GM18907 (cell line): ENCODE data around the gene IGF2R.
"Not testable (repeated sequence)": the region's sequence is repeated elsewhere in the genome, so short reads cannot be mapped to it uniquely, and the experiment has no call there.

Experiments used
- ATAC-seq: cut with Tn5 transposase; IDR thresholded peaks from one replicate; pipeline ENCODE4 v1.9.1; 2021; ENCODE audit warnings: mild to moderate bottlenecking, moderate library complexity; ENCODE audit not compliant: unreplicated experiment

The IGF2R gene

DNA sequence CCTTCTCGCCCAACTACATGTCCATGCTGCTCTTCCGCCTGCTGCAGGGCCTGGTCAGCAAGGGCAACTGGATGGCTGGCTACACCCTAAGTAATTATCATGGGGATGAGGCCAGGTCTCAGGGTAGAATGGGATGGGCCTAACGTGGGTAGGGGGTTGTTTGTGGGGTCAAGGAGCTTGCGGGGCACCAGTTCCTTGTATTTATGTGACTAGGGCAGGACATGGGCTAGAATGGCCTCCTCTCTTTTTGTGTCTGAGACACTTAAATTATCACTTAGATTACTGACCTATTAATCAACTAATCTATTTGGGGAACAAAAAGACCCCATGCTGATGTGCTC is 163.4 kb downstream of the IGF2R start:
- no peak for ATAC-seq

- ATAC-seq = no peak
Measured at GRCh38 chr6:160132776-160133338, 164.0 kb downstream of the IGF2R start.

GRCh38 chr6:160133441-160134336 is 164.8 kb downstream of the IGF2R start:
- ATAC-seq = no peak

DNA sequence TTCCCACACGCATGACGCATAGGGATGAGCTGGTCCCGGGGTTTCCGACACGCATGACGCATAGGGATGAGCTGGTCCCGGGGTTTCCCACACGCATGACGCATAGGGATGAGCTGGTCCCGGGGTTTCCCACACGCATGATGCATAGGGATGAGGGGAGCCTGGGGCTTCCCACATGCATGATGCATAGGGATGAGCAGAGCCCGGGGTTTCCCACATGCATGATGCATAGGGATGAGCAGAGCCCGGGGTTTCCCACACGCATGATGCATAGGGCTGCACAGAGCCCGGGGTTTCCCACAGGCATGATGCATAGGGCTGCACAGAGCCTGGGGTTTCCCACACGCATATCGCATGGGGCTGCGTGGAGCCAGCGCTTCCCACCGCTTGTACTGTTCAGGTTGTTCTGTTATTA is 165.5 kb downstream of the IGF2R start:
- not testable (repeated sequence) for ATAC-seq

DNA sequence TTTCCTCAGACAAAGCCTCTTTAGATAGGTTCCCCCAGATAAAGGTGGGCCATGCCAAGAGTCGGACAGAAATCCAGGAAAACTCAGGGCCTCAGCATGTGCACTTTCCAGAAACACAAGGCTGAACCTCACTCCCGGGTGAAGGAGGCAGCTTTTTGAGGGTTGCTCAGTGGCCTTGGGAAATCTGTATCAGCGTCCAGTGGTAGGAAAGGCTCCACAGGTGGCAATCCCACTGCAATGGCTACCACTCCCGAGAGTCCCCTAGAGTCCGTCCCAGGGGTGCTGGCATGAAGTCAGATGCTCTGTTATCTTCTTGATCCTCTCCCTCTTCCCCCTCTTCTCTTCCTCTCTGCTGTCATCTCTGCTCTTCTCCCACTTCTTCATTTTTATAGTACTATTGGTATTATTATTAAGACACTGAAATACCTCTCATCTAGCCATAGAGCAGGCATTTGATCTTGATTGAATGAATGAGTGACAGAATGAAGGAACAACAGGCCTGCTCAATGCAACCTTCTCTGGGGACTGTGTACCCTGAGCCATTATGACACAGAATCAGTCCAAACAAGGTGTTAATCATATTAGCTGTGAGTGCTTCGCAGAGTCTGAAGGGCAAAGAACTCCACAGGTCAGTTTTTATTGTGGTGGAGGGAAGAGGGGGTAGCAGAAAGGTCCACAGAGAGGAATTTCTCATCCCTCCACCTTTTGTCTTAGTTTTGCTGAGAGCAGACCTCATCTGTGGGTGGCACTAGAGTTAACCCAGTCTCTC is 166.1 kb downstream of the IGF2R start:
- ATAC-seq = no peak

DNA sequence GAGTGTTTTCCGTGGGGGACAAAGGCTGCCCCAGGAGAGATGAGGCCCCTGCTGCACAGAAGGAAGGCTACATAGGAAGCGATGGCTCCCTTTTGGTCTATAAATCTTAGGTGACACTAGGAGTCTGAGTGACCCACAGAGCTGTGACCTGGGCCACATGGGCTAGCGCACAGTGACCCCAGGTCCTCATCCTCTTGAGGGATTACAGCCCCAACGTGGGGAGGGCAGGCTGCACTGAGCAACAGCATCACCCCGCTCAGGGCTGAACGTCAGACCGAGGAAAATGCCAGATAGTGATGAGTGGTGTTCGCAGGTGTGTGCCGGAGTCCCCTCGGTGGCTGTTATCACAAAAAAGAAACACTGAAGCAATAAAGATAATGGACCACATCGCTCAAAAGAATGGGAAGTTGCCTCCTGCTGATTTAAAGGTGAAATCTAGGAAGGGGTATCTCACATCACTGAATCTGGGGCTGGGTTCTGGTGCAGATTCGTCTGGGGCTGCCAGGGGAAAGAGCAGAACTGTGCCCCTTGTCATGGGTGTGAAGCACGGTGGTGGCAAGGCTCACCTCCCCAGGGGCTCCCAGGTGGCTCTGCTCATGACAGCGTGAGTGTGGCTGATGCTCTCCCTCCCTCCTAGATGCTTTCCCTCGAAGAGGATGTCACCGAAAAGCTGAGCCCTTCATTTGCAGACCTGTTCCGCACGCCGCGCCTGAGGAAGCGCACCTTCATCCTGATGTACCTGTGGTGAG is 167.2 kb downstream of the IGF2R start:
- ATAC-seq = no peak

GRCh38 chr6:160137130-160137988 is 168.5 kb downstream of the IGF2R start:
- ATAC-seq = no peak

DNA sequence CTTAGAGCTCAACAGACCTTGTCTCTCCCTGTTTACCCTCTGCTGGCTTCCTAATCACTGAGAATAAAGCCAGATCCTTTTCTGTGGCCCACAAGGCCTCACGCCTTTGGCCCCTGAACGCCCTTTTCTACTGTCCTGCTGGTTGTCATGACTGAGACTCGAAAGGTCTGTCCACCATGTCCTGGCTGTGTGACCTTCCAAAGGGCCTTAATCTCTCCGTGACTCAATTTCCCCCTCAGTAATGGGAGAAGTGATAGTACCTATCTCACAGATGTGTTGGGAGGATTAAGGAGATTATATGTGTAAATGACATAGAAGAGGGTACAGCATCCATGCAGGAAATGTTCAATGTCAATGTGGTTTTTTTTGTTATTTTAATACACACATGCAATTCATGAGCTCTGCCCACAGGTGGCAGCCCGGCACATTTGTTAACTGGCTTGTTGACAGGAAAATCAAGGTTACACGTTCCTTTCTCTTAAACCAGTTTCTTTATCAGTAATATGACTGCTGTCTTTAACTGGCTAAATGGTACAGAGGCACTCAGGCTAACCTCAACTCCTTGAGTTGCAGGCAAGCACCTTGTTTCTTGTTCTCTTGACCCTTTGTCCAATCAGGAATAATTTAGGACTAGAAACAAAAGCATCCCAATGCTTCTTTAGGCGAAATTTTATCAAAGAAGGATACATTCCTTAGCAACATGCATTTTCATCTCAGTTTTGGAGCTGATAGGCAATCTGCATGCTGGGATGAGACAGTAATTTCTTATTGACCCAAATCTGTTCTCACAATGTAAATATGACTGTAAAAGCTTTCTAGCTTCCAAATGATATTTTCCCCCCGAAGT is 169.3 kb downstream of the IGF2R start:
- ATAC-seq = peak; percentile 66

GRCh38 chr6:160138839-160139419 is 170.0 kb downstream of the IGF2R start:
- ATAC-seq = no peak

DNA sequence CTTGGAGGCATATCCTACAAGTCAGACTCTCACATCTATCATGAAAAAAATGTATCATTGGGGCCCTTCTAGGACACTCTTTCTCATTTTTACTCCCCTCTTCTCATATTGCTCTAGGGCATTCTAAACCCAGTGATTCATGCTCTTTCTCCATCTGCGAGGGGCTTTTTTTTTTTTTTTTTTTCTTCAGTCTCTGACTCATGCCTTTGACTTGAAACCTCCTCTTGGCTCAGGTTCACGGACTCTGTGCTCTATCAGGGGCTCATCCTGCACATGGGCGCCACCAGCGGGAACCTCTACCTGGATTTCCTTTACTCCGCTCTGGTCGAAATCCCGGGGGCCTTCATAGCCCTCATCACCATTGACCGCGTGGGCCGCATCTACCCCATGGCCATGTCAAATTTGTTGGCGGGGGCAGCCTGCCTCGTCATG is 170.6 kb downstream of the IGF2R start:
- ATAC-seq = no peak

DNA sequence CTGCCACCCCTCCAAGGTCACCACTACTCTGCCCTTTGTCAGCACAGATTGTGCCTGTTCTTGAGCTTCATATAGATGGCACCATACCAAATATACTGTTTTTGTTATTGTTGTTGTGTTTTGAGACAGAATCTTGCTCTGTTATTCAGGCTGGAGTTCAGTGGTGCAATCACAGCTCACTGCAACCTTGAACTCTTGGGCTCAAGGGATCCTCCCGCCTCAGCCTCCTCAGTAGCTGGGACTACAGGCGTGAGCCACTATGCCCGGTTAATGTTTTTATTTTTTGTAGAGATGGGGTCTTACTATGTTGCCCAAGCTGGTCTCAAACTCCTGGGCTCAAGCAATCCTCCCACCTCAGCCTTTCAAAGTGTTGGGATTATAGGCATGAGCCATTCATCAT is 171.6 kb downstream of the IGF2R start:
- not testable (repeated sequence) for ATAC-seq

DNA sequence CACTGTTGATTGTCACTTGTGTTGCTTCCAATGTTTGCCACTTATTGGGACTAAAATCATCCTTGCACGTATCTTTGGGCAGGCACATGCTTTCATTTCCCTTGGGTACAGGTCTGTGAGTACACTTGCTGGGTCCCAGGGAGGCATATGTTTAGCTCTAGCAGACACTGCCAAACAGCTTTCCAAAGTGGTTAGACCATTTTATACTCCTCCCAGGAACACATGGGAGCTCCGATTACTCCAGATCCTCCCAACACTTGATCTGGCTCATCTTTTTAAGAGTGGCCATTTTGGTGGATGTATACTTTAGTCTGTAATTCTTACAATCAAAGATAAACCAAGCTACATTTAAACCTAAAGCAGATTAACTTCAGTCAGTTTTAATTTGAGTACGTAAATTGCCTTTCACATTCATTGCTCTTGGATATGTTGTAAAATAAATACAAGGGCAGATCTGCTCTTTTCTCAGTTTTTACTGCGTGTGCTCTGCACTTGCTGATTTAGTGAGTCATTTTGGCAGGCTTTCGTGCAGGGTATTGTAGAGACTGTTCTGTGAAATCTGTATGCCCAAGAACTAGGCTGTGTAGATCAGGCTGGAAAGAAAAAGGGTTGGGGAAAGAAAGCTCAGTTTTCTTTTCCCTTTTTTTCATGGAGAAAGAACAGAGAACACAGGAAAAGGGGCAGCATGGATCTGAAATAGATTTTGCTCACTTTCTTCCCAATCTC is 172.3 kb downstream of the IGF2R start:
- ATAC-seq = no peak

DNA sequence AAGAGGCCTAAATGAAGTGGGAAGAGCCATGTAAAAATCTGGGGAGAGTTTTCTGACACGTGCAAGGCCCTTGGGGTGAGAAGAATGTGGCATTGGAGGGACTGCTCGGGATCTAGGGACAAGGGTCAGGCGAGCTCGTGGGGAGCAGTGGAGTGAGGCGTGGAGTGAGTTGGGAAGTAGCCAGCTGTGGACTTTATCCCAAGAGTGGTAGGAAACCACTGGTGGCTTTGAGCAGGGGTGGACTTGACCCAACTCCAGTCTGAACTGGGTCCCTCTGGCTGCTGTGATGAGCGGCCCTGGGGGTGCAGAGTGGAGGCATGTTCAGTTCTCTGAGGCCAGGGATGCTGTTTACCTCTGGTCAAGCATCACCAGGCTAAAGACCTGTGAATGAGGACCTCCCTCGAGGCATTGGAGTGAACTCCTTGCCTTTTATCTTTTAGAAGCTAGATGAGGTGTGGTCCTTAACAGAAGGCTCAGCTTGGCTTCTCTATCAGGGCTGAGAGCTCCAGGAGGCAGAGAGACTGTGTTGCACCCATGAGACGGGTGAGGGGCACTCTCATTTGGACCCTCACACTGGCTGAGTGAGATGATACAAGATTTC is 173.3 kb downstream of the IGF2R start:
- no peak for ATAC-seq

GRCh38 chr6:160146454-160147145 is 177.7 kb downstream of the IGF2R start:
- ATAC-seq = no peak

GRCh38 chr6:160147146-160147536 is 178.3 kb downstream of the IGF2R start:
- ATAC-seq = no peak

GRCh38 chr6:160154471-160154870 is 185.6 kb downstream of the IGF2R start:
- no peak for ATAC-seq

GRCh38 chr6:160156842-160157241 is 188.0 kb downstream of the IGF2R start:
- no peak for ATAC-seq
